AG09309 (cell line): ENCODE measurements around the gene GINS2.

Source experiments
- DNase-seq: peaks from one replicate; pipeline ENCODE4 v3.0.0-alpha.2; 2010; ENCODE audit warnings: low read depth
- H3K4me3 ChIP-seq: 2 replicates; pipeline ENCODE4 v1.5.1; 2011; ENCODE audit warnings: mild to moderate bottlenecking, low read depth, low read length, moderate library complexity; ENCODE audit not compliant: control insufficient read depth
- CTCF ChIP-seq: IDR thresholded peaks from 2 replicates; pipeline ENCODE4 v1.5.1; 2011; ENCODE audit warnings: mild to moderate bottlenecking, low read depth, low read length, inconsistent platforms; ENCODE audit not compliant: insufficient read depth, control insufficient read depth; ENCODE audit errors: missing control alignments

GINS2 gene

GRCh38 chr16:85667261-85667660 lies 21.5 kb downstream of the GINS2 start:
- H3K4me3 ChIP-seq, result no peak overlapping the region
- no peak for DNase-seq
- TF ChIP-seq CTCF, result no peak

- no peak for TF ChIP-seq CTCF
- no peak overlapping the region for H3K4me3 ChIP-seq
- DNase-seq, result no peak
Measured at GRCh38 chr16:85665929-85666328, 22.8 kb downstream of the GINS2 start.

GRCh38 chr16:85665373-85665740 lies 23.4 kb downstream of the GINS2 start:
- TF ChIP-seq CTCF, result no peak
- DNase-seq, result no peak
- H3K4me3 ChIP-seq, result no peak overlapping the region

- TF ChIP-seq CTCF, result no peak
- no peak for DNase-seq
Measured at GRCh38 chr16:85664580-85665372, 24.0 kb downstream of the GINS2 start.

GRCh38 chr16:85663891-85664321 lies 24.8 kb downstream of the GINS2 start:
- H3K4me3 ChIP-seq, result no peak overlapping the region
- no peak for DNase-seq
- TF ChIP-seq CTCF, result no peak

More at GRCh38 chr16:85664580-85665372, 24.0 kb downstream of the GINS2 start:
- no peak overlapping the region for H3K4me3 ChIP-seq

- no peak for TF ChIP-seq CTCF
- no peak overlapping the region for H3K4me3 ChIP-seq
- DNase-seq, result no peak
Measured at GRCh38 chr16:85662976-85663830, 25.6 kb downstream of the GINS2 start.
